H1 (cell line): Measurements from ENCODE around the gene SYNCRIP. TPM values are rescaled to one million over a fixed set of nuclear protein-coding genes. Genes with fewer than 3 reads are reported as not detected.

ENCODE experiments used
- ASH2L ChIP-seq: fragments of 200-600, 300-600 bp; sonication (generic); IDR thresholded peaks from one replicate; pipeline ENCODE4 v1.7.1; 2017; ENCODE audit warnings: low read length
- CBX8 ChIP-seq: fragments of 300-800, 300-1000 bp; sonication (generic); IDR thresholded peaks from 2 replicates; pipeline ENCODE4 v1.7.1; 2016; ENCODE audit warnings: low read depth, low read length, borderline replicate concordance
- EGR1 ChIP-seq: IDR thresholded peaks from 2 replicates; pipeline ENCODE4 v1.6.1; 2011; ENCODE audit warnings: low read depth, low read length, borderline replicate concordance
- EP300 ChIP-seq, 2 experiments: IDR thresholded peaks; 1 replicate in 1 of 2; 2 replicates in 1 of 2; pipeline ENCODE4 v1.6.1; 2011 to 2012; ENCODE audit warnings: low read depth in 2 of 2, low read length in 2 of 2, mild to moderate bottlenecking in 2 of 2, borderline replicate concordance in 1 of 2, inconsistent platforms in 1 of 2, moderate library complexity in 1 of 2
- KDM4A ChIP-seq: IDR thresholded peaks from one replicate; pipeline ENCODE4 v1.7.1; 2012; ENCODE audit warnings: low read depth, mild to moderate bottlenecking, moderate library complexity, low read length, inconsistent platforms; ENCODE audit not compliant: severe bottlenecking
- MAX ChIP-seq: IDR thresholded peaks from 2 replicates; pipeline ENCODE4 v1.6.1; 2012; ENCODE audit warnings: inconsistent platforms
- PHF8 ChIP-seq: fragments of 200-600 bp; sonication (generic); conservative IDR thresholded peaks from 2 replicates; pipeline ENCODE4 v1.7.1; 2012; ENCODE audit warnings: low read depth, mild to moderate bottlenecking, inconsistent platforms, low read length, moderate library complexity
- POLR2AphosphoS5 ChIP-seq: IDR thresholded peaks from 2 replicates; pipeline ENCODE4 v1.6.1; 2011; ENCODE audit warnings: low read depth, low read length
- RAD21 ChIP-seq, 2 experiments: IDR thresholded peaks in 1 of 2; conservative IDR thresholded peaks in 1 of 2; 2 replicates each; pipeline ENCODE4 v1.6.1; 2011; ENCODE audit warnings: low read depth in 2 of 2, low read length in 2 of 2, improper control_type of control experiment in 1 of 2, inconsistent platforms in 1 of 2, mild to moderate bottlenecking in 1 of 2, moderate library complexity in 1 of 2
- RXRA ChIP-seq: IDR thresholded peaks from 2 replicates; pipeline ENCODE4 v1.6.1; 2011; ENCODE audit warnings: low read depth, mild to moderate bottlenecking, low read length, moderate library complexity; ENCODE audit not compliant: insufficient read depth
- SUZ12 ChIP-seq: fragments of 200-600 bp; sonication (generic); IDR thresholded peaks from 2 replicates; pipeline ENCODE4 v1.6.1; 2012; ENCODE audit warnings: mild to moderate bottlenecking, inconsistent platforms, low read length, moderate library complexity, mixed read lengths
- USF2 ChIP-seq: IDR thresholded peaks from 2 replicates; pipeline ENCODE4 v1.6.1; 2011; ENCODE audit warnings: low read length, improper control_type of control experiment
- polyA plus RNA-seq, 7 experiments: library from polyadenylated mRNA; depleted of rRNA in 3 of 7; stranded (reverse) in 5 of 7; unstranded in 2 of 7; fragments of >200 nt in 5 of 7; fragments of 200-250 nt in 2 of 7; gene quantifications; 1 replicate in 5 of 7; 2 replicates in 1 of 7; 4 replicates in 1 of 7; pipeline versions ENCODE4 v1.2.1 to v1.2.3, GENCODE V29; 2011 to 2013; ENCODE audit warnings: missing spikeins in 2 of 7, mixed read lengths in 2 of 7
- total RNA-seq: library from RNA; stranded (reverse); fragmentation: NEBNext Ultra II Directional; extraction: Animal tissue kit (Norgen Biotek cat#: 25700); gene quantifications from 2 replicates; pipeline ENCODE4 v1.2.1, GENCODE V29; 2021

Gene SYNCRIP
- total and polyA plus RNA-seq, 2 of the 8 experiments (the other 6 are each of a cell fraction or from before 2014, with no cell fraction given), result 16.8 to 219 TPM

DNA sequence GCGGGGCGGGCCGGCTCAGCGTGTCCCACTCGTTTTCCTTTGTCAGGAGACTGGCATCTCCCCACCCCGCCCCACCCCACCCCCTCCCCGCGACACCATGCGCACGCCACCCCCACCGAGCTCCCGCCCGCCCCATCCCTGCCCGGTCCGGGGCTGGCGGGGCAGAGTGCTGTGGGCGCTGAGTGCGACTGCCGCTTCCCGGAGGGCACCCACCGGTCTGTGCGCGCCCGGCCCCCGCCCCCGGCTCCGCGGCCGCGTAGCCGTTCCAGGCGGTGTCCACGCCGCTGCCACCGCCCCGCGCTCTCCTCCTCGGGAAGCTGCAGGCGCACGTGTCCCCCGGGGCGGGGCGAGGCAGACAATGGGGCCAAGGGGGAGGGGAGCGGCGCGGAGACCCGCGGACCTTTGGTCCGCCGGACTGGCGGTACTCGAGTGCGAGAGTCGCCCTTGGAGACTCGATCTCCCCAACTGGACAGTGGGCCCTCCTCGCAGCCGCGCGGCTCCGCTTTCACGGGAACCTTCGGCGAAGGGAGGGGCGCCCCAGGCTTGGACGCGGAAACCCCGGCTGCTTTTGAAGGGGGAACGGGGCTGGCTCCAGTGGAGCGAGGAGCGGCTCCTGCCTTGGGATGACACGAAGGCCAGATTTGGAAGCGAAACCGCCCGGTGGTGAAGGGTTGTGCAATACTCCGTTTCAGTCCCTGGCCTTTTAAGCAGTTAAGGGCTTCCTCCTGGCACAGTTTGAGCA, 1.0 kb upstream of the SYNCRIP start (continued):
- TF ChIP-seq EGR1, result no peak
- TF ChIP-seq SUZ12, result no peak
- no peak for TF ChIP-seq EP300 (IDR thresholded peaks at IDR 0.05; ENCODE audit: borderline replicate concordance in 1 of 2, low read depth in 2 of 2, low read length in 2 of 2)
- TF ChIP-seq KDM4A, result peak; percentile 49
- TF ChIP-seq POLR2AphosphoS5, result peak; percentile 83
- TF ChIP-seq PHF8, result peak; percentile 95
- TF ChIP-seq MAX, result peak; percentile 95
- peak; percentile 70 for TF ChIP-seq ASH2L
- no peak for TF ChIP-seq RXRA
- TF ChIP-seq RAD21 (IDR thresholded peaks at IDR 0.05 in 1 of 2, conservative IDR thresholded peaks at IDR 0.05 in 1 of 2; ENCODE audit: low read depth in 2 of 2, low read length in 2 of 2), result peak in 1 of 2 experiments; percentile 13; a peak in 2 of 4 replicates
- peak; percentile 53 for TF ChIP-seq USF2
- TF ChIP-seq CBX8, result no peak
